Liver (tissue), 3 donors: ENCODE data around the gene PRICKLE3.

ENCODE experiments used
- EGR1 ChIP-seq, 2 donors: IDR thresholded peaks; 2 replicates each; pipeline ENCODE4 v1.6.1; 2016 to 2018; ENCODE audit warnings: antibody characterized with exemption in 2 of 2, low read depth in 2 of 2
- GABPA ChIP-seq, 2 donors: IDR thresholded peaks in 1 of 2; conservative IDR thresholded peaks in 1 of 2; 2 replicates each; pipeline ENCODE4 v1.6.1; 2016; ENCODE audit warnings: antibody characterized with exemption in 2 of 2, mild to moderate bottlenecking in 1 of 2, moderate library complexity in 1 of 2
- JUND ChIP-seq, 2 donors: IDR thresholded peaks; 2 replicates each; pipeline ENCODE4 v1.6.1; 2016; ENCODE audit warnings: antibody characterized with exemption in 2 of 2
- MAX ChIP-seq: IDR thresholded peaks from 2 replicates; pipeline ENCODE4 v1.6.1; 2016; ENCODE audit warnings: antibody characterized with exemption
- NR2F2 ChIP-seq: IDR thresholded peaks from 2 replicates; pipeline ENCODE4 v1.6.1; 2016; ENCODE audit warnings: antibody characterized with exemption
- RXRA ChIP-seq, 2 donors: IDR thresholded peaks; 2 replicates each; pipeline ENCODE4 v1.6.1; 2017 to 2018; ENCODE audit warnings: antibody characterized with exemption in 2 of 2, mild to moderate bottlenecking in 1 of 2
- SP1 ChIP-seq: IDR thresholded peaks from 2 replicates; pipeline ENCODE4 v1.6.1; 2018; ENCODE audit warnings: antibody characterized with exemption, mild to moderate bottlenecking
- TAF1 ChIP-seq: conservative IDR thresholded peaks from 2 replicates; pipeline ENCODE4 v1.6.1; 2016; ENCODE audit warnings: antibody characterized with exemption, mild to moderate bottlenecking
- YY1 ChIP-seq: IDR thresholded peaks from 2 replicates; pipeline ENCODE4 v1.6.1; 2016; ENCODE audit warnings: antibody characterized with exemption, mild to moderate bottlenecking
- TF ChIP-seq, protein P1 (sequence below): fragments of 150-350 bp; IDR thresholded peaks from 2 replicates; pipeline ENCODE4 v1.5.1; 2017; ENCODE audit warnings: improper control_type of control experiment, low read depth, low read length; ENCODE audit not compliant: missing input control
- TF ChIP-seq, protein P2 (sequence below): IDR thresholded peaks from 2 replicates; pipeline ENCODE4 v1.6.1; 2016; ENCODE audit warnings: antibody characterized with exemption
- TF ChIP-seq, protein P3 (sequence below): IDR thresholded peaks from 2 replicates; pipeline ENCODE4 v1.6.1; 2016; ENCODE audit warnings: antibody characterized with exemption, mild to moderate bottlenecking
- TF ChIP-seq, protein P4 (sequence below): IDR thresholded peaks from 2 replicates; pipeline ENCODE4 v1.6.1; 2016; ENCODE audit warnings: antibody characterized with exemption
- donor health status: healthy.
- donor health status: healthy.

DNA sequence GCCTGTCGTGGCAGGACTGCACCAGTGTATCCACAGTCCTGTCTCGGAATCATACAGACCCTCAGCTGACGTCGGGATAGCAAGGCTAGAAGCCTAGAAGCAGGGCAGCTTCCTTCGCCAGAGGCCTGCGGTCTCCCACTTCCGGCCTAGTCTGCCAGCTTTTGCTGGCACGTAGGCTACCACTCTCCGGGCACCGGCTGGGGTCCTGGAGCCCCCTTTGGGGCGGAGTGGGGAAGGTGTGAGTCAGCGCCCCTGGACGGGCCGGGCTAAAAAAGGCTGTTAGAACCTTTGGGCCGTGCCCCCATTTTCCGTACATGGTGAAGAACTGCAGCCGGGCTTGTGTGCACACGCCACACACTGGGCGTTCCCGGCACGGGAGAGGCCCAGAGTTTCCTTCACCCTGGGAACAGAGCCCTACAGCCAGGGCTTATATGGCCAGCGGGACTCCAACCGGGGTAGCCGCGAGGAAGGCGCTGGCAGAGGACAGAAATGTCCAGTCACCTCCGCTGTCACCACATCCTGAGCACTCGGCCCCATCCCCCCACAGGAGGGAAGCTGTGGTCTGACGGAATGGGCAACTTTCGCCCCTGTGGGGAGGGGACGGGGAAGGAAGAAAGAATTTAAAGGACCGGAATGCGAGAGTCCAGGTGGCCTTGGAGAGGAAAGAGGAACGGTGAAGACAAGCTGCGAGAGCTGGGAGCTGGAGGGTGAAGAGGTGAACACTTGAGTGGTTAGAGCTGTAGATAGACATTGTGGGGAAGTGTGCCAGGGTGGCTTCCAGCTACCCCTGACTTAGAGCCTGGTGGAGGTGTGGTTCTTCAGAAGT lies 19.0 kb downstream of the PRICKLE3 start:
- TF ChIP-seq, protein P1, sequence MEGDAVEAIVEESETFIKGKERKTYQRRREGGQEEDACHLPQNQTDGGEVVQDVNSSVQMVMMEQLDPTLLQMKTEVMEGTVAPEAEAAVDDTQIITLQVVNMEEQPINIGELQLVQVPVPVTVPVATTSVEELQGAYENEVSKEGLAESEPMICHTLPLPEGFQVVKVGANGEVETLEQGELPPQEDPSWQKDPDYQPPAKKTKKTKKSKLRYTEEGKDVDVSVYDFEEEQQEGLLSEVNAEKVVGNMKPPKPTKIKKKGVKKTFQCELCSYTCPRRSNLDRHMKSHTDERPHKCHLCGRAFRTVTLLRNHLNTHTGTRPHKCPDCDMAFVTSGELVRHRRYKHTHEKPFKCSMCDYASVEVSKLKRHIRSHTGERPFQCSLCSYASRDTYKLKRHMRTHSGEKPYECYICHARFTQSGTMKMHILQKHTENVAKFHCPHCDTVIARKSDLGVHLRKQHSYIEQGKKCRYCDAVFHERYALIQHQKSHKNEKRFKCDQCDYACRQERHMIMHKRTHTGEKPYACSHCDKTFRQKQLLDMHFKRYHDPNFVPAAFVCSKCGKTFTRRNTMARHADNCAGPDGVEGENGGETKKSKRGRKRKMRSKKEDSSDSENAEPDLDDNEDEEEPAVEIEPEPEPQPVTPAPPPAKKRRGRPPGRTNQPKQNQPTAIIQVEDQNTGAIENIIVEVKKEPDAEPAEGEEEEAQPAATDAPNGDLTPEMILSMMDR: no peak
- TF ChIP-seq SP1 (no peak), EGR1 (IDR thresholded peaks at IDR 0.05; ENCODE audit: low read depth in 2 of 2) (no peak), YY1 (no peak), MAX (no peak), RXRA (IDR thresholded peaks at IDR 0.05) (no peak), TAF1 (no peak), GABPA (IDR thresholded peaks at IDR 0.05 in 1 of 2, conservative IDR thresholded peaks at IDR 0.05 in 1 of 2) (no peak), NR2F2 (no peak), JUND (IDR thresholded peaks at IDR 0.05) (no peak)
- TF ChIP-seq, protein P2, sequence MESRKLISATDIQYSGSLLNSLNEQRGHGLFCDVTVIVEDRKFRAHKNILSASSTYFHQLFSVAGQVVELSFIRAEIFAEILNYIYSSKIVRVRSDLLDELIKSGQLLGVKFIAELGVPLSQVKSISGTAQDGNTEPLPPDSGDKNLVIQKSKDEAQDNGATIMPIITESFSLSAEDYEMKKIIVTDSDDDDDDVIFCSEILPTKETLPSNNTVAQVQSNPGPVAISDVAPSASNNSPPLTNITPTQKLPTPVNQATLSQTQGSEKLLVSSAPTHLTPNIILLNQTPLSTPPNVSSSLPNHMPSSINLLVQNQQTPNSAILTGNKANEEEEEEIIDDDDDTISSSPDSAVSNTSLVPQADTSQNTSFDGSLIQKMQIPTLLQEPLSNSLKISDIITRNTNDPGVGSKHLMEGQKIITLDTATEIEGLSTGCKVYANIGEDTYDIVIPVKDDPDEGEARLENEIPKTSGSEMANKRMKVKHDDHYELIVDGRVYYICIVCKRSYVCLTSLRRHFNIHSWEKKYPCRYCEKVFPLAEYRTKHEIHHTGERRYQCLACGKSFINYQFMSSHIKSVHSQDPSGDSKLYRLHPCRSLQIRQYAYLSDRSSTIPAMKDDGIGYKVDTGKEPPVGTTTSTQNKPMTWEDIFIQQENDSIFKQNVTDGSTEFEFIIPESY: no peak
- TF ChIP-seq, protein P3, sequence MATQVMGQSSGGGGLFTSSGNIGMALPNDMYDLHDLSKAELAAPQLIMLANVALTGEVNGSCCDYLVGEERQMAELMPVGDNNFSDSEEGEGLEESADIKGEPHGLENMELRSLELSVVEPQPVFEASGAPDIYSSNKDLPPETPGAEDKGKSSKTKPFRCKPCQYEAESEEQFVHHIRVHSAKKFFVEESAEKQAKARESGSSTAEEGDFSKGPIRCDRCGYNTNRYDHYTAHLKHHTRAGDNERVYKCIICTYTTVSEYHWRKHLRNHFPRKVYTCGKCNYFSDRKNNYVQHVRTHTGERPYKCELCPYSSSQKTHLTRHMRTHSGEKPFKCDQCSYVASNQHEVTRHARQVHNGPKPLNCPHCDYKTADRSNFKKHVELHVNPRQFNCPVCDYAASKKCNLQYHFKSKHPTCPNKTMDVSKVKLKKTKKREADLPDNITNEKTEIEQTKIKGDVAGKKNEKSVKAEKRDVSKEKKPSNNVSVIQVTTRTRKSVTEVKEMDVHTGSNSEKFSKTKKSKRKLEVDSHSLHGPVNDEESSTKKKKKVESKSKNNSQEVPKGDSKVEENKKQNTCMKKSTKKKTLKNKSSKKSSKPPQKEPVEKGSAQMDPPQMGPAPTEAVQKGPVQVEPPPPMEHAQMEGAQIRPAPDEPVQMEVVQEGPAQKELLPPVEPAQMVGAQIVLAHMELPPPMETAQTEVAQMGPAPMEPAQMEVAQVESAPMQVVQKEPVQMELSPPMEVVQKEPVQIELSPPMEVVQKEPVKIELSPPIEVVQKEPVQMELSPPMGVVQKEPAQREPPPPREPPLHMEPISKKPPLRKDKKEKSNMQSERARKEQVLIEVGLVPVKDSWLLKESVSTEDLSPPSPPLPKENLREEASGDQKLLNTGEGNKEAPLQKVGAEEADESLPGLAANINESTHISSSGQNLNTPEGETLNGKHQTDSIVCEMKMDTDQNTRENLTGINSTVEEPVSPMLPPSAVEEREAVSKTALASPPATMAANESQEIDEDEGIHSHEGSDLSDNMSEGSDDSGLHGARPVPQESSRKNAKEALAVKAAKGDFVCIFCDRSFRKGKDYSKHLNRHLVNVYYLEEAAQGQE: no peak
- TF ChIP-seq, protein P4, sequence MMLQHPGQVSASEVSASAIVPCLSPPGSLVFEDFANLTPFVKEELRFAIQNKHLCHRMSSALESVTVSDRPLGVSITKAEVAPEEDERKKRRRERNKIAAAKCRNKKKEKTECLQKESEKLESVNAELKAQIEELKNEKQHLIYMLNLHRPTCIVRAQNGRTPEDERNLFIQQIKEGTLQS: no peak
